HCT116 (cell line): ENCODE data around the gene SND1. TPM values are rescaled to one million over a fixed set of nuclear protein-coding genes. Genes with fewer than 3 reads are reported as not detected.

Experiments used
- ATAC-seq: fragments of 200-7000 bp; cut with Tn5 transposase; 2 replicates; pipeline ENCODE4 v1.9.1; 2020; ENCODE audit warnings: mild to moderate bottlenecking, moderate library complexity
- BruUV-seq: library from RNA; stranded (reverse); fragments of 400-500 nt; replicated peaks from 2 replicates; lab custom pipeline; 2021; lab: Mats Ljungman, UMichigan
- CTCF ChIA-PET: fragments of 300-600 bp; sonication (Branson Sonifier 250); formaldehyde crosslinking; loops from one replicate; lab custom pipeline; 2021; ENCODE audit warnings: antibody characterized with exemption; lab: Charles Lee
- POLR2A ChIA-PET: fragments of 300-600, 350-600 bp; sonication (Branson Sonifier 250); formaldehyde crosslinking; loops from one replicate; lab custom pipeline; 2021; ENCODE audit warnings: antibody characterized with exemption; lab: Charles Lee
- RAD21 ChIA-PET, 2 experiments: fragments of 300-600 bp; sonication (Branson Sonifier 250); formaldehyde crosslinking; loops; one replicate each; lab custom pipeline; 2023; ENCODE audit warnings: low total read pairs in 2 of 2; ENCODE audit not compliant: uncharacterized antibody in 2 of 2, unreplicated experiment in 2 of 2, low non-redundant PET in 1 of 2; lab: Charles Lee
- DNase-seq: peaks from one replicate; pipeline ENCODE4 v3.0.0-alpha.2; 2010; ENCODE audit warnings: low read depth, low spot score
- H2AFZ ChIP-seq: fragments of 200-600 bp; shearing (Covaris generic), sonication (generic); 2 replicates; pipeline ENCODE4 v1.6.1; 2017; ENCODE audit warnings: low read depth, mixed run types, mixed read lengths, antibody characterized with exemption, low read length; ENCODE audit not compliant: poor library complexity, severe bottlenecking
- H3K27ac ChIP-seq: 2 replicates; pipeline ENCODE4 v1.5.1; 2012; ENCODE audit warnings: low read depth, low read length
- H3K27me3 ChIP-seq: fragments of 200-600 bp; sonication (generic); 2 replicates; pipeline ENCODE4 v1.6.1; 2016; ENCODE audit warnings: mixed run types, low read length, mixed read lengths; ENCODE audit not compliant: insufficient read depth
- H3K36me3 ChIP-seq, 2 experiments: fragments of 200-500 bp in 1 of 2; fragments of 200-600 bp in 1 of 2; sonication (Bioruptor generic) in 1 of 2; sonication (generic) in 1 of 2; 2 replicates each; pipeline versions ENCODE4 v1.5.1 to v1.6.1; 2014 to 2016; ENCODE audit warnings: low read length in 2 of 2, inconsistent platforms in 1 of 2, mixed read lengths in 1 of 2, mixed run types in 1 of 2; ENCODE audit not compliant: insufficient read depth in 2 of 2, control insufficient read depth in 1 of 2
- H3K4me1 ChIP-seq, 2 experiments: fragments of 200-600 bp in 1 of 2; sonication (generic) in 1 of 2; 2 replicates each; pipeline versions ENCODE4 v1.5.1 to v1.6.1; 2012 to 2017; ENCODE audit warnings: low read length in 2 of 2, inconsistent platforms in 1 of 2, mild to moderate bottlenecking in 1 of 2, mixed read lengths in 1 of 2, mixed run types in 1 of 2, moderate library complexity in 1 of 2; ENCODE audit not compliant: insufficient read depth in 2 of 2, control insufficient read depth in 1 of 2
- H3K4me2 ChIP-seq: fragments of 200-600 bp; sonication (generic); 2 replicates; pipeline ENCODE4 v1.6.1; 2017; ENCODE audit warnings: mixed run types, low read length, mixed read lengths
- H3K4me3 ChIP-seq, 2 experiments: fragments of 200-600 bp in 1 of 2; sonication (generic) in 1 of 2; replicated peaks in 1 of 2; 2 replicates each; pipeline ENCODE4 v1.5.1; 2011 to 2016; ENCODE audit warnings: low read length in 2 of 2, control low read depth in 1 of 2, low read depth in 1 of 2, mild to moderate bottlenecking in 1 of 2, mixed read lengths in 1 of 2, mixed run types in 1 of 2
- H3K79me2 ChIP-seq: fragments of 200-600 bp; sonication (generic); 2 replicates; pipeline ENCODE4 v1.6.1; 2017; ENCODE audit warnings: mild to moderate bottlenecking, mixed run types, low read length, moderate library complexity, mixed read lengths; ENCODE audit not compliant: insufficient read depth
- H3K9ac ChIP-seq: fragments of 200-600 bp; sonication (generic); 2 replicates; pipeline ENCODE4 v1.6.1; 2016; ENCODE audit warnings: low read length, mixed read lengths
- H3K9me2 ChIP-seq: fragments of 200-600 bp; sonication (generic), shearing (Covaris generic); 2 replicates; pipeline ENCODE4 v1.6.1; 2017; ENCODE audit warnings: mixed run types, mild to moderate bottlenecking, moderate library complexity; ENCODE audit not compliant: insufficient read depth
- H3K9me3 ChIP-seq, 2 experiments: fragments of 200-500 bp in 1 of 2; fragments of 200-600 bp in 1 of 2; sonication (Bioruptor generic) in 1 of 2; sonication (generic) in 1 of 2; 2 replicates each; pipeline ENCODE4 v1.6.1; 2014 to 2017; ENCODE audit warnings: low read length in 2 of 2, mixed read lengths in 2 of 2, inconsistent platforms in 1 of 2, low read depth in 1 of 2, mild to moderate bottlenecking in 1 of 2, mixed run types in 1 of 2, moderate library complexity in 1 of 2; ENCODE audit not compliant: control insufficient read depth in 1 of 2, insufficient read depth in 1 of 2
- H4K20me1 ChIP-seq: fragments of 200-600 bp; sonication (generic), shearing (Covaris generic); 2 replicates; pipeline ENCODE4 v1.6.1; 2017; ENCODE audit warnings: mixed run types, mild to moderate bottlenecking, moderate library complexity; ENCODE audit not compliant: insufficient read depth
- ATF3 ChIP-seq: IDR thresholded peaks from 2 replicates; pipeline ENCODE4 v1.6.1; 2012
- CBX3 ChIP-seq: IDR thresholded peaks from 2 replicates; pipeline ENCODE4 v1.6.1; 2012; ENCODE audit warnings: low read depth
- CEBPB ChIP-seq: IDR thresholded peaks from 2 replicates; pipeline ENCODE4 v1.6.1; 2012; ENCODE audit warnings: low read depth
- EGR1 ChIP-seq: IDR thresholded peaks from 2 replicates; pipeline ENCODE4 v1.6.1; 2012; ENCODE audit warnings: low read depth
- EZH2 ChIP-seq: fragments of 200-600 bp; sonication (generic); IDR thresholded peaks from 2 replicates; pipeline ENCODE4 v1.6.1; 2017; ENCODE audit warnings: antibody characterized with exemption, mixed run types
- EZH2phosphoT487 ChIP-seq: fragments of 200-600 bp; IDR thresholded peaks from 2 replicates; pipeline ENCODE4 v1.6.1; 2018; ENCODE audit warnings: antibody characterized with exemption, borderline replicate concordance
- FOSL1 ChIP-seq: IDR thresholded peaks from 2 replicates; pipeline ENCODE4 v1.6.1; 2012; ENCODE audit warnings: low read depth
- JUND ChIP-seq: IDR thresholded peaks from 2 replicates; pipeline ENCODE4 v1.6.1; 2012
- MAX ChIP-seq: IDR thresholded peaks from 2 replicates; pipeline ENCODE4 v1.6.1; 2012
- POLR2A ChIP-seq: IDR thresholded peaks from 2 replicates; pipeline ENCODE4 v1.7.0; 2011; ENCODE audit warnings: borderline replicate concordance; ENCODE audit not compliant: insufficient read depth, insufficient read length; ENCODE audit errors: extremely low read depth
- POLR2AphosphoS5 ChIP-seq: IDR thresholded peaks from 2 replicates; pipeline ENCODE4 v1.6.1; 2011; ENCODE audit warnings: mild to moderate bottlenecking, low read depth, low read length, moderate library complexity
- RAD21 ChIP-seq: IDR thresholded peaks from 2 replicates; pipeline ENCODE4 v1.6.1; 2012; ENCODE audit warnings: low read depth, mild to moderate bottlenecking
- REST ChIP-seq: IDR thresholded peaks from 2 replicates; pipeline ENCODE4 v1.6.1; 2012; ENCODE audit warnings: low read depth
- SIN3A ChIP-seq: IDR thresholded peaks from 2 replicates; pipeline ENCODE4 v1.6.1; 2012; ENCODE audit warnings: low read depth
- SP1 ChIP-seq: IDR thresholded peaks from 2 replicates; pipeline ENCODE4 v1.6.1; 2012; ENCODE audit warnings: low read depth
- SRF ChIP-seq: IDR thresholded peaks from 2 replicates; pipeline ENCODE4 v1.6.1; 2012; ENCODE audit warnings: low read depth
- TCF7L2 ChIP-seq: IDR thresholded peaks from 2 replicates; pipeline ENCODE4 v1.7.0; 2011; ENCODE audit warnings: borderline replicate concordance, inconsistent platforms; ENCODE audit not compliant: insufficient read depth, insufficient read length; ENCODE audit errors: extremely low read depth
- YY1 ChIP-seq: IDR thresholded peaks from 2 replicates; pipeline ENCODE4 v1.6.1; 2011; ENCODE audit warnings: low read length, low read depth, moderate library complexity, mild to moderate bottlenecking; ENCODE audit not compliant: insufficient replicate concordance; ENCODE audit errors: extremely low read depth
- ZBTB33 ChIP-seq: IDR thresholded peaks from 2 replicates; pipeline ENCODE4 v1.6.1; 2011; ENCODE audit warnings: mild to moderate bottlenecking, low read length, moderate library complexity; ENCODE audit not compliant: insufficient replicate concordance; ENCODE audit errors: extremely low read depth
- ZFX ChIP-seq: fragments of 450-650 bp; IDR thresholded peaks from 2 replicates; pipeline ENCODE4 v1.6.1; 2017
- ZNF274 ChIP-seq: fragments of 200-500 bp; sonication (Bioruptor generic); IDR thresholded peaks from 2 replicates; pipeline ENCODE4 v1.6.1; 2014; ENCODE audit warnings: mild to moderate bottlenecking, low read depth, low read length, inconsistent platforms
- intact Hi-C: fragments of 100-400 bp; cut with micrococcal nuclease; formaldehyde crosslinking; loops from 2 replicates; pipeline ENCODE4 v1.10.0; 2022
- total RNA-seq: library from RNA; stranded (reverse); gene quantifications from one replicate; pipeline ENCODE4 v1.2.1, GENCODE V29; 2021; ENCODE audit not compliant: unreplicated experiment

SND1 gene
- total RNA-seq, 1 experiment from 2014 or later = 169 TPM

- TF ChIP-seq ZBTB33 = no peak
- no peak for TF ChIP-seq CBX3
- no peak for TF ChIP-seq REST
- no peak for TF ChIP-seq CEBPB
- TF ChIP-seq ATF3 = no peak
- TF ChIP-seq RAD21 = no peak
- TF ChIP-seq POLR2AphosphoS5 = no peak
- no peak for TF ChIP-seq EZH2
- TF ChIP-seq FOSL1 = no peak
- no peak for TF ChIP-seq JUND
These were observed 276.2 kb downstream of the SND1 start (continued) for GRCh38 chr7:127928222-127928621.

- intact Hi-C loops = no loop called here
- H3K36me3 ChIP-seq = peaks cover 8 to 19% of the 10 kb centered on the region in 2 experiments; a peak in 2 of 4 replicates
- H3K4me1 ChIP-seq = no peaks in the 10 kb centered on the region
- H3K79me2 ChIP-seq = peaks cover 8% of the 10 kb centered on the region; the same call in 1 of the 2 replicates
- H3K4me2 ChIP-seq = no peak overlapping the region
- RAD21 ChIA-PET = no interaction called here
- CTCF ChIA-PET = no interaction called here
- H3K4me3 ChIP-seq = no peak overlapping the region
- POLR2A ChIA-PET = no interaction called here
- H4K20me1 ChIP-seq = no peaks in the 10 kb centered on the region
- H3K9me3 ChIP-seq = no peaks in the 10 kb centered on the region
- BruUV-seq = no TSS peak
- no peak overlapping the region for H2AFZ ChIP-seq
- ATAC-seq (no peak), DNase-seq (no peak)
- no peaks in the 10 kb centered on the region for H3K27me3 ChIP-seq
- no peak overlapping the region for H3K9ac ChIP-seq
- no peak overlapping the region for H3K27ac ChIP-seq
- H3K9me2 ChIP-seq = no peaks in the 10 kb centered on the region
- TF ChIP-seq SRF = no peak
- TF ChIP-seq EGR1 = no peak
- TF ChIP-seq ZBTB33 = no peak
- no peak for TF ChIP-seq MAX
- TF ChIP-seq ZNF274 = no peak
- no peak for TF ChIP-seq TCF7L2
- TF ChIP-seq SP1 = no peak
- no peak for TF ChIP-seq POLR2A
- no peak for TF ChIP-seq SIN3A
- no peak for TF ChIP-seq EZH2phosphoT487
- TF ChIP-seq ZFX = no peak
- no peak for TF ChIP-seq YY1
These were observed 276.9 kb downstream of the SND1 start for GRCh38 chr7:127928852-127929251.
